Measurements from ENCODE around the gene GPC6.

- TF ChIP-seq POLR2A (IDR thresholded peaks at IDR 0.05): no peak
- no peak for TF ChIP-seq CTCF (IDR thresholded peaks at IDR 0.05)
Measured at GRCh38 chr13:94415500-94416237, 1189.1 kb downstream of the GPC6 start.
